ENCODE results near the gene PTPRT. TPM values are rescaled to one million over a fixed set of nuclear protein-coding genes. Genes with fewer than 3 reads are reported as not detected.

Gene PTPRT
- total and polyA plus RNA-seq, 12 donors = 0.05 to 0.34 (median 0.16) TPM; not detected in 1

DNA sequence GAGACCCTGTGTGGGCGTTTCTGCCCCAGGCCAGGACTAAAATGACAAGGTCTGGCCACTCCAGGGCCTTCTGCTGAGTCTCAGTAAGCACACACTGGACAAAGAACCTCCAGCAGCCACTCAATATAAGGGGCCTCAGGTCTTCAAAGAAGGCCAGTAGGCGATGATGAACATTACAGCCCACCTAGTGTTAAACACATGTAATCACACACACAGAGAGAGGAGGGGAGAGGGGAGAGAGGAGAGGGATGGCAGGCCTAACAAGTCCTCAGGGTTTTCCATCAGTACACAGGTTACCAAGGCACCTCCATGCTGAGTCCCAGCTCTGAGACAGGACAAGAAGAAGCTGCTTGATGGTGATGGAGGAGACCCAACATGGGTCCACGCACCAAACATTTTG, 325.6 kb downstream of the PTPRT start:
- H3K27ac ChIP-seq = no peak overlapping the region
- no peaks in the 10 kb centered on the region for H3K9me3 ChIP-seq (replicated peaks in 1 of 3)
- no peaks in the 10 kb centered on the region for H3K27me3 ChIP-seq
- no peak for TF ChIP-seq POLR2A (IDR thresholded peaks at IDR 0.05)
- TF ChIP-seq, protein P1, sequence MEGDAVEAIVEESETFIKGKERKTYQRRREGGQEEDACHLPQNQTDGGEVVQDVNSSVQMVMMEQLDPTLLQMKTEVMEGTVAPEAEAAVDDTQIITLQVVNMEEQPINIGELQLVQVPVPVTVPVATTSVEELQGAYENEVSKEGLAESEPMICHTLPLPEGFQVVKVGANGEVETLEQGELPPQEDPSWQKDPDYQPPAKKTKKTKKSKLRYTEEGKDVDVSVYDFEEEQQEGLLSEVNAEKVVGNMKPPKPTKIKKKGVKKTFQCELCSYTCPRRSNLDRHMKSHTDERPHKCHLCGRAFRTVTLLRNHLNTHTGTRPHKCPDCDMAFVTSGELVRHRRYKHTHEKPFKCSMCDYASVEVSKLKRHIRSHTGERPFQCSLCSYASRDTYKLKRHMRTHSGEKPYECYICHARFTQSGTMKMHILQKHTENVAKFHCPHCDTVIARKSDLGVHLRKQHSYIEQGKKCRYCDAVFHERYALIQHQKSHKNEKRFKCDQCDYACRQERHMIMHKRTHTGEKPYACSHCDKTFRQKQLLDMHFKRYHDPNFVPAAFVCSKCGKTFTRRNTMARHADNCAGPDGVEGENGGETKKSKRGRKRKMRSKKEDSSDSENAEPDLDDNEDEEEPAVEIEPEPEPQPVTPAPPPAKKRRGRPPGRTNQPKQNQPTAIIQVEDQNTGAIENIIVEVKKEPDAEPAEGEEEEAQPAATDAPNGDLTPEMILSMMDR (IDR thresholded peaks at IDR 0.05) = no peak
- no peaks in the 10 kb centered on the region for H3K36me3 ChIP-seq (replicated peaks in 1 of 2)
- WGBS, 4 donors = 83 to 100% (median 86%) methylated on average over 2 to 3 of the region's 3 CpGs
- no peaks in the 10 kb centered on the region for H3K4me1 ChIP-seq (replicated peaks in 1 of 2)
- intact Hi-C loops (cut with DNase I) = no loop called here
- no peak for DNase-seq
- no peak overlapping the region for H3K4me3 ChIP-seq

DNA sequence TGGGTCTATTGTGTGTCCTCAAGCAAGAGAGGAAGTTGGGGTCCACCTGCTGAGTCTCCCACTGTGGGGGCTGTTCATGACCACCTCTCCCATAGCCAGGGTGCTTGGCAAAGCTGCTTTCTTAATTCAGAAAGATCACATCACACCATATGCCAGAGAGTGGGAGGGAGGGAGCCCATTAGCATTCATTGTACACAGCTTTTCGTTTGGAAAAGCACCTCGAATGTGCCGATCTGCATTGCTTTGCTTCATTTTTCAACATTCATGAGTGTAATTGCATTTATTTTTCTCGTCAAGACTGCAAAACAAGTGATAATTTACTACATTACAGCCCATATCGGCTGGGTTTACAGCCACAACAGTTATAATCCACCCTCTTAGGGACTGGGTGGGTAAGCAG, 327.3 kb downstream of the PTPRT start:
- DNase-seq = no peak
- H3K27ac ChIP-seq = no peak overlapping the region
- 67 to 81% (median 76%) methylated on average over 5 of the region's 5 CpGs for WGBS, 4 donors
- H3K9me3 ChIP-seq (replicated peaks in 1 of 3) = no peaks in the 10 kb centered on the region
- no peak overlapping the region for H3K4me3 ChIP-seq
- H3K36me3 ChIP-seq (replicated peaks in 1 of 2) = no peaks in the 10 kb centered on the region
- no peak for TF ChIP-seq POLR2A (IDR thresholded peaks at IDR 0.05)
- TF ChIP-seq, protein P1 (IDR thresholded peaks at IDR 0.05) = no peak
- no peaks in the 10 kb centered on the region for H3K4me1 ChIP-seq (replicated peaks in 1 of 2)
- no peaks in the 10 kb centered on the region for H3K27me3 ChIP-seq
- intact Hi-C loops (cut with DNase I) = no loop called here

DNA sequence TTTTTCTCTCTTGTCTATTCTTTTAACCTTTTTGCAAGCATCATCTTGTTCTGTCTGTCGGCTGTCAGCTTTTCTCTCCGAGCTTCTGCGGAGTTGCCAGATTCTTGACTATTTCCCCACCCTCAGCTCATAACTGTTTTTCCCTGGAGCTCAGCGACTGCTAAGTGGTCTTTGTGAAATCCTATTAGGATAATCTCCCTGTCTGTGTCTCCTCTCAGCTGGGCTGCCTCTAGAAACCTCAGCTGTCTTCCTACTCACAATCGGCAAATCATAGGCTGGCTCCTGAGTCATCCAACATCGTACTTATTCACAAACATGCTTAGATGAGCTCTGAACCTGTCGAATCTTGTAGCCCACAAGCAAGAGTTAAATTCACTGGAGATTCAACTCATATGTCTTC, 332.3 kb downstream of the PTPRT start:
- Histone ChIP-seq H3K27ac (no peak overlapping the region), H3K9me3 (replicated peaks in 1 of 3) (no peaks in the 10 kb centered on the region), H3K27me3 (no peaks in the 10 kb centered on the region), H3K36me3 (replicated peaks in 1 of 2) (no peaks in the 10 kb centered on the region), H3K4me1 (replicated peaks in 1 of 2) (no peaks in the 10 kb centered on the region), H3K4me3 (no peak overlapping the region)
- WGBS, 4 donors = 70 to 77% (median 73%) methylated on average over 7 of the region's 7 CpGs
- intact Hi-C loops (cut with DNase I) = no loop called here
- TF ChIP-seq, protein P1 (IDR thresholded peaks at IDR 0.05) = no peak
- TF ChIP-seq POLR2A (IDR thresholded peaks at IDR 0.05) = no peak
- no peak for DNase-seq

DNA sequence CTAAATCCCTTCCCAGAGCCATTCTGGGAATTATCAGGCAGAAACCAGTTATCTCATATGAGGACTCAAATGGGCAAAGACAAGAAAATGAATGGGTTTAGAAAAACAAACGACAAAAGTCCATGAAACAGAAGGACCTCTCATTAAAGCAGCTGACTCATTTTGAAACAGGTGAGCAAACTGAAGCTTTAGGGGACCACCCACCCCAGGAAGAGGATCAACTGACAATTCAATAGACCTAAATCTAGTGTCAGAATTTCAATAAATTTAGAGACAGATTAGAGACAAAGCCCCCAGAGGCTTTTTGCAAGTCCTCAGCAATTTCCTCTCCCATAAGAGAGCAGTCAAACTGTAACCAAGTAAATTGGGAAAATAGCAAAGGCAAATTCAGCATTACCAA, 333.8 kb downstream of the PTPRT start:
- TF ChIP-seq POLR2A (IDR thresholded peaks at IDR 0.05) = no peak
- TF ChIP-seq, protein P1 (IDR thresholded peaks at IDR 0.05) = no peak
- Histone ChIP-seq H3K4me1 (replicated peaks in 1 of 2) (no peaks in the 10 kb centered on the region), H3K27me3 (no peaks in the 10 kb centered on the region), H3K27ac (no peak overlapping the region), H3K9me3 (replicated peaks in 1 of 3) (no peaks in the 10 kb centered on the region), H3K4me3 (no peak overlapping the region), H3K36me3 (replicated peaks in 1 of 2) (no peaks in the 10 kb centered on the region)
- DNase-seq = no peak
- WGBS, 4 donors = 58 to 72% (median 67%) methylated on average over 1 of the region's 1 CpG
- intact Hi-C loops (cut with DNase I) = no loop called here
